Parathyroid adenoma (tissue), 2 donors: ENCODE results near the gene CMC1.
A peak's percentile ranks its signal among the peaks of the same experiment; 100 is the strongest.

ENCODE experiments used
- H2AFZ ChIP-seq: fragments of 300-600 bp; sonication (generic); one replicate; pipeline ENCODE4 v1.7.0; 2017; ENCODE audit warnings: antibody characterized with exemption, mild to moderate bottlenecking
- H3K27ac ChIP-seq: fragments of 300-600 bp; sonication (generic); one replicate; pipeline ENCODE4 v1.7.0; 2017
- H3K27me3 ChIP-seq: fragments of 300-600 bp; sonication (generic); one replicate; pipeline ENCODE4 v1.7.0; 2017; ENCODE audit warnings: low read length; ENCODE audit not compliant: control insufficient read depth, insufficient read depth
- H3K36me3 ChIP-seq: fragments of 300-600 bp; sonication (generic); one replicate; pipeline ENCODE4 v1.7.0; 2017; ENCODE audit warnings: low read length; ENCODE audit not compliant: control insufficient read depth, insufficient read depth
- H3K4me1 ChIP-seq: fragments of 300-600 bp; sonication (generic); one replicate; pipeline ENCODE4 v1.7.0; 2017; ENCODE audit warnings: control low read depth
- H3K4me2 ChIP-seq: fragments of 300-600 bp; sonication (generic); one replicate; pipeline ENCODE4 v1.7.0; 2017; ENCODE audit warnings: low read length
- H3K4me3 ChIP-seq: fragments of 300-600 bp; sonication (generic); one replicate; pipeline ENCODE4 v1.7.0; 2017; ENCODE audit warnings: low read depth, low read length
- H3K79me2 ChIP-seq: fragments of 300-600 bp; sonication (generic); one replicate; pipeline ENCODE4 v1.7.0; 2017; ENCODE audit warnings: control low read depth
- H3K9ac ChIP-seq: fragments of 300-600 bp; sonication (generic); one replicate; pipeline ENCODE4 v1.7.0; 2017; ENCODE audit warnings: mild to moderate bottlenecking
- H3K9me3 ChIP-seq: fragments of 300-600 bp; sonication (generic); one replicate; pipeline ENCODE4 v1.7.0; 2017; ENCODE audit warnings: low read length; ENCODE audit not compliant: control insufficient read depth
- TF ChIP-seq, protein P1 (sequence below): fragments of 300-600 bp; sonication (generic); IDR thresholded peaks from one replicate; pipeline ENCODE4 v1.7.0; 2017; ENCODE audit warnings: antibody characterized with exemption, mild to moderate bottlenecking
- donor health status: primary hyperparathyroidism.

The CMC1 gene

GRCh38 chr3:28328188-28329151, 87.1 kb downstream of the CMC1 start:
- no peaks in the 10 kb centered on the region for H3K79me2 ChIP-seq
- H3K9me3 ChIP-seq, result no peaks in the 10 kb centered on the region
- no peak overlapping the region for H3K27ac ChIP-seq
- no peak overlapping the region for H2AFZ ChIP-seq
- no peaks in the 10 kb centered on the region for H3K4me1 ChIP-seq
- H3K27me3 ChIP-seq, result no peaks in the 10 kb centered on the region
- no peak overlapping the region for H3K9ac ChIP-seq
- no peaks in the 10 kb centered on the region for H3K36me3 ChIP-seq
- H3K4me3 ChIP-seq, result no peak overlapping the region
- TF ChIP-seq, protein P1, sequence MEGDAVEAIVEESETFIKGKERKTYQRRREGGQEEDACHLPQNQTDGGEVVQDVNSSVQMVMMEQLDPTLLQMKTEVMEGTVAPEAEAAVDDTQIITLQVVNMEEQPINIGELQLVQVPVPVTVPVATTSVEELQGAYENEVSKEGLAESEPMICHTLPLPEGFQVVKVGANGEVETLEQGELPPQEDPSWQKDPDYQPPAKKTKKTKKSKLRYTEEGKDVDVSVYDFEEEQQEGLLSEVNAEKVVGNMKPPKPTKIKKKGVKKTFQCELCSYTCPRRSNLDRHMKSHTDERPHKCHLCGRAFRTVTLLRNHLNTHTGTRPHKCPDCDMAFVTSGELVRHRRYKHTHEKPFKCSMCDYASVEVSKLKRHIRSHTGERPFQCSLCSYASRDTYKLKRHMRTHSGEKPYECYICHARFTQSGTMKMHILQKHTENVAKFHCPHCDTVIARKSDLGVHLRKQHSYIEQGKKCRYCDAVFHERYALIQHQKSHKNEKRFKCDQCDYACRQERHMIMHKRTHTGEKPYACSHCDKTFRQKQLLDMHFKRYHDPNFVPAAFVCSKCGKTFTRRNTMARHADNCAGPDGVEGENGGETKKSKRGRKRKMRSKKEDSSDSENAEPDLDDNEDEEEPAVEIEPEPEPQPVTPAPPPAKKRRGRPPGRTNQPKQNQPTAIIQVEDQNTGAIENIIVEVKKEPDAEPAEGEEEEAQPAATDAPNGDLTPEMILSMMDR, result peak; percentile 74
- no peak overlapping the region for H3K4me2 ChIP-seq

- H3K9me3 ChIP-seq, result no peaks in the 10 kb centered on the region
- H3K4me3 ChIP-seq, result no peak overlapping the region
- no peaks in the 10 kb centered on the region for H3K36me3 ChIP-seq
- no peak overlapping the region for H3K4me2 ChIP-seq
- H3K27me3 ChIP-seq, result no peaks in the 10 kb centered on the region
- no peak overlapping the region for H2AFZ ChIP-seq
- H3K79me2 ChIP-seq, result no peaks in the 10 kb centered on the region
- TF ChIP-seq, protein P1, result no peak
- H3K9ac ChIP-seq, result no peak overlapping the region
- no peak overlapping the region for H3K27ac ChIP-seq
- no peaks in the 10 kb centered on the region for H3K4me1 ChIP-seq
Measured at GRCh38 chr3:28334552-28334951, 93.1 kb downstream of the CMC1 start.

GRCh38 chr3:28335246-28335645, 93.8 kb downstream of the CMC1 start:
- H3K4me1 ChIP-seq, result no peaks in the 10 kb centered on the region
- no peak overlapping the region for H3K4me3 ChIP-seq
- H3K27me3 ChIP-seq, result no peaks in the 10 kb centered on the region
- TF ChIP-seq, protein P1, result no peak
- H2AFZ ChIP-seq, result no peak overlapping the region
- H3K27ac ChIP-seq, result no peak overlapping the region
- no peak overlapping the region for H3K9ac ChIP-seq
- H3K36me3 ChIP-seq, result no peaks in the 10 kb centered on the region
- H3K9me3 ChIP-seq, result no peaks in the 10 kb centered on the region
- no peaks in the 10 kb centered on the region for H3K79me2 ChIP-seq
- H3K4me2 ChIP-seq, result no peak overlapping the region

- H3K79me2 ChIP-seq, result no peaks in the 10 kb centered on the region
- H3K27ac ChIP-seq, result no peak overlapping the region
- no peaks in the 10 kb centered on the region for H3K27me3 ChIP-seq
- H3K9me3 ChIP-seq, result no peaks in the 10 kb centered on the region
- no peak overlapping the region for H2AFZ ChIP-seq
- no peaks in the 10 kb centered on the region for H3K4me1 ChIP-seq
- TF ChIP-seq, protein P1, result no peak
- H3K4me2 ChIP-seq, result no peak overlapping the region
- no peak overlapping the region for H3K4me3 ChIP-seq
- H3K36me3 ChIP-seq, result no peaks in the 10 kb centered on the region
- H3K9ac ChIP-seq, result no peak overlapping the region
Measured at GRCh38 chr3:28337230-28337629, 95.8 kb downstream of the CMC1 start.

GRCh38 chr3:28343144-28343543, 101.7 kb downstream of the CMC1 start:
- Histone ChIP-seq H3K4me1 (peaks cover 4% of the 10 kb centered on the region), H2AFZ (no peak overlapping the region), H3K27ac (no peak overlapping the region), H3K27me3 (no peaks in the 10 kb centered on the region), H3K4me2 (no peak overlapping the region), H3K9ac (no peak overlapping the region), H3K4me3 (no peak overlapping the region), H3K79me2 (peaks cover 9% of the 10 kb centered on the region), H3K9me3 (no peaks in the 10 kb centered on the region), H3K36me3 (no peaks in the 10 kb centered on the region)
- TF ChIP-seq, protein P1, result no peak
